ES-I3 (cell line): ENCODE measurements around the gene ATXN2.
"Not testable (repeated sequence)": the region's sequence is repeated elsewhere in the genome, so short reads cannot be mapped to it uniquely, and the experiment has no call there.

Source experiments
- H3K36me3 ChIP-seq: 2 replicates; pipeline ENCODE4 v1.6.1; 2013; ENCODE audit warnings: mild to moderate bottlenecking, low read length, control low read depth, moderate library complexity; ENCODE audit not compliant: insufficient read depth
- H3K4me1 ChIP-seq: 2 replicates; pipeline ENCODE4 v1.6.1; 2013; ENCODE audit warnings: mild to moderate bottlenecking, control low read depth, low read length; ENCODE audit not compliant: insufficient read depth
- H3K9ac ChIP-seq: 2 replicates; pipeline ENCODE4 v1.6.1; 2013; ENCODE audit warnings: low read depth, mild to moderate bottlenecking, low read length, moderate library complexity
- H3K9me3 ChIP-seq: 2 replicates; pipeline ENCODE4 v1.6.1; 2013; ENCODE audit warnings: mild to moderate bottlenecking, low read length, moderate library complexity; ENCODE audit not compliant: control insufficient read depth, insufficient read depth

The ATXN2 gene

GRCh38 chr12:111606767-111607230 is 7.7 kb upstream of the ATXN2 start:
- no peak overlapping the region for H3K9ac ChIP-seq
- H3K36me3 ChIP-seq, result no peaks in the 10 kb centered on the region
- H3K4me1 ChIP-seq, result no peaks in the 10 kb centered on the region
- no peaks in the 10 kb centered on the region for H3K9me3 ChIP-seq

- Histone ChIP-seq H3K4me1 (no peaks in the 10 kb centered on the region), H3K9ac (no peak overlapping the region), H3K36me3 (no peaks in the 10 kb centered on the region), H3K9me3 (no peaks in the 10 kb centered on the region)
These were observed 7.0 kb upstream of the ATXN2 start for GRCh38 chr12:111605911-111606766.

GRCh38 chr12:111602857-111603256 is 3.7 kb upstream of the ATXN2 start:
- H3K36me3 ChIP-seq, H3K4me1 ChIP-seq, H3K9me3 ChIP-seq: not testable (repeated sequence)

GRCh38 chr12:111602348-111602747 is 3.2 kb upstream of the ATXN2 start:
- no peak overlapping the region for H3K9ac ChIP-seq
- no peaks in the 10 kb centered on the region for H3K9me3 ChIP-seq
- H3K4me1 ChIP-seq, result no peaks in the 10 kb centered on the region
- H3K36me3 ChIP-seq, result no peaks in the 10 kb centered on the region

More at GRCh38 chr12:111602857-111603256, 3.7 kb upstream of the ATXN2 start:
- not testable (repeated sequence) for H3K9ac ChIP-seq

GRCh38 chr12:111600986-111601385 is 1.9 kb upstream of the ATXN2 start:
- not testable (repeated sequence) for H3K36me3 ChIP-seq, H3K9me3 ChIP-seq, H3K4me1 ChIP-seq, H3K9ac ChIP-seq

- H3K9ac ChIP-seq, result peak overlapping the region; percentile 85
- no peaks in the 10 kb centered on the region for H3K9me3 ChIP-seq
- peaks cover 3% of the 10 kb centered on the region; the same call in 1 of the 2 replicates for H3K4me1 ChIP-seq
- no peaks in the 10 kb centered on the region for H3K36me3 ChIP-seq
These were observed 1.1 kb upstream of the ATXN2 start for GRCh38 chr12:111600205-111600642.

- no peaks in the 10 kb centered on the region for H3K36me3 ChIP-seq
- H3K9me3 ChIP-seq, result no peaks in the 10 kb centered on the region
- H3K9ac ChIP-seq, result peak overlapping the region; percentile 85
- peaks cover 3% of the 10 kb centered on the region; the same call in 1 of the 2 replicates for H3K4me1 ChIP-seq
These were observed 514 bp upstream of the ATXN2 start for GRCh38 chr12:111599453-111600204.

- Histone ChIP-seq H3K9me3 (no peaks in the 10 kb centered on the region), H3K36me3 (no peaks in the 10 kb centered on the region), H3K4me1 (peaks cover 3% of the 10 kb centered on the region; the same call in 1 of the 2 replicates), H3K9ac (peak overlapping the region; percentile 77)
These were observed 1.1 kb downstream of the ATXN2 start for GRCh38 chr12:111597831-111598636.

- no peaks in the 10 kb centered on the region for H3K36me3 ChIP-seq
- peak overlapping the region; percentile 77 for H3K9ac ChIP-seq
- H3K9me3 ChIP-seq, result no peaks in the 10 kb centered on the region
- H3K4me1 ChIP-seq, result peaks cover 3% of the 10 kb centered on the region; the same call in 1 of the 2 replicates
These were observed 1.9 kb downstream of the ATXN2 start for GRCh38 chr12:111596985-111597830.

GRCh38 chr12:111595341-111595835 is 3.7 kb downstream of the ATXN2 start:
- H3K36me3 ChIP-seq, H3K9ac ChIP-seq, H3K9me3 ChIP-seq, H3K4me1 ChIP-seq: not testable (repeated sequence)

GRCh38 chr12:111591399-111592010 is 7.6 kb downstream of the ATXN2 start:
- H3K36me3 ChIP-seq, H3K4me1 ChIP-seq, H3K9me3 ChIP-seq, H3K9ac ChIP-seq: not testable (repeated sequence)

- Histone ChIP-seq H3K9me3 (no peaks in the 10 kb centered on the region), H3K36me3 (no peaks in the 10 kb centered on the region), H3K9ac (no peak overlapping the region), H3K4me1 (no peaks in the 10 kb centered on the region)
These were observed 8.6 kb downstream of the ATXN2 start for GRCh38 chr12:111590552-111590951.

GRCh38 chr12:111589601-111590000 is 9.5 kb downstream of the ATXN2 start:
- no peaks in the 10 kb centered on the region for H3K9me3 ChIP-seq
- H3K36me3 ChIP-seq, result no peaks in the 10 kb centered on the region
- H3K9ac ChIP-seq, result no peak overlapping the region
- no peaks in the 10 kb centered on the region for H3K4me1 ChIP-seq
